Activated CD4-positive, alpha-beta T cell treated with anti-CD3 and anti-CD28 coated beads for 4 hours (primary cell): ENCODE results near the gene SLIT1.

Experiments
- DNase-seq, 2 donors: peaks; one replicate each; pipeline ENCODE4 v3.0.0-alpha.2; 2020

Gene SLIT1

DNA sequence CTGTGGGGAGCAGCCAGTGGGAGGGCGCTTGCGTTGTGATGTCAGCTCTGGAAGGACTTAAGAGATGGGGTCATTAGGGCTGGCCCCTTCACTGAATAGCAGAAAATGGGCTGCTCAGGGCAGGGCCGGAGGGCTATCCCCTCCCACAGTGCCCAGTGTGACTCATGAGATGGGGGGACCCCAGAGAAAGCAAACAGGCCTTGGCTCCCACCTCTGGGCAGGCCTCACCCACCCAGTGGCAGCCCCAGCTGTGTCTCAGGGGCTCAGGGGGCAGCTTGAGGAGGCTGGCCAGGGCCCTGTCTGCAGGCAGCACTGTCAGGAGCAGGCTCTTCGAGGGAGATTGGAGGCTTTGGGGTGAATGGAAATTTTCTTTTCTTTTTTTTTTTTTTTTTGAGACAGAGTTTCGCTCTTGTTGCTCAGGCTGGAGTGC is 168.3 kb downstream of the SLIT1 start:
- no peak for DNase-seq

DNA sequence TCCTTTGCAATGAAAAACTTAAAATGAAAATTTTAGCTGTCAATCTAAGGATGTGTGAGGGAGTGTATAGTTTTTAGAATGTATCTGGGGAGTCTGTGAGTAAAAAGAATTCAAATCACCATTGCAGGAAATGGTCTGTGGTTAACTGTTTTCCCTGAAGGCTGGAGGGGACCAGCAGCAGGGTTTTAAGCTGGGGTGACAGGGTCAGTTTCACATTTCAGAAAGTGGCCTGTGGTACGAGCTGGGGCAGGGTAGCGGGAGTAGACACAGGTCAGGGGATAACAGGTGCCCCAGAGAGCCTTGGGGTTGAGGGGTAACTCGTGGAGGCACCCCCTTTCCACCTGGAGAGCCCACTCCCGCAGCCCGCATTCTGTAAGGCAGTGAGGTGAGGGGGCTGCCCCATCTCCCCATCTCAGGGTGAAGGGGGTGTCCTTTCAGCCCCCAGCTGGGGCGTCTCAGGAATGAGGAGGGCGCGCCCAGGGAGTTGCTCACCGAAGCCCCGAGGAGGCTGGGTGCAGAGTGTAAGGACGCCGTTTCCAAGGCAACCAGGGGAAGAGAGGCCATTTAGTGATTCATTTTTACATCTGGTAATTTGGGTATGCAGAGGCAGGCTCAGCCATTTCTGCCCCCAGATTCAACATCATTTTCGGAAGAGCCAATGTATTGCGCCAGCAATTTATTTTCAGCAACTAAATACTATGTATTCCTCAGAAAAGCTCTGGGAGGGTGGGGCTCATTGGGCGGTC is 168.9 kb downstream of the SLIT1 start:
- DNase-seq = no peak

DNA sequence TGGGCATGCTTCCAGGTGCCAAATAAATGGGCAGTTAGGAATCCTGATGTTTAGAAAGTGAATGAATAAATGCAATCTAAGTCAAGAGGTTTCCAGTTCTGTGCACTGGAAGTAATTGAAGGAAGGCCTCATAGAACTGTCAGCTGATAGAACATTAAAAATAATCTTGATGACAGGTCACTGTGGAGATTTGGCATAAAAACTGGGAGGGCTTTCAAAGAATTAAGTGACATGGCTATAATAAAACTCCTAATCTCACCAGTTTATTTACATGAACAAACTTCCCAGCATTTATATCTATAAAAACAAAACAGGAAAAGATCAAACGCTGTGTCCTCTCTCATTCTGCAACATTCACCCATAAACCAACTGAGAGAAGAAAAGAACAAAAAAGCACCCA is 170.5 kb downstream of the SLIT1 start:
- no peak for DNase-seq

DNA sequence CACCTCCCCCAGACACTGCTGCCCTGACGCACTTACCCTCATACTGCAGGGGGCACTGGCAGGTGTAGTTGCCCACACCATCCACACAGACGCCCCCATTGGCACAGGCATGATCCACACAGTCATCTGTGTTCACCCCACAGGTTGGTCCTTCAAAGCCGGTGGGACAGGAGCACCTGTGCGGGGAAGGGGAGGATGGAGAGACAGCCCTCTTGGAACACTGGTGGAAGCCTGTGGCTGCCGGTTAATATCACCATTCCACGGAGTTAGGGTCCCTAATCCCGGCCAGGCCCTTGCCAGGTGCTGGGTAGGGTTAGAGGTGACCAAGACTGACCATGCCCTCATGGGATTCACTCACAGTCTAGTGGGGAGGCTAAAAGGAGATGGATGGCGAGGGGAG is 171.8 kb downstream of the SLIT1 start:
- DNase-seq = no peak

DNA sequence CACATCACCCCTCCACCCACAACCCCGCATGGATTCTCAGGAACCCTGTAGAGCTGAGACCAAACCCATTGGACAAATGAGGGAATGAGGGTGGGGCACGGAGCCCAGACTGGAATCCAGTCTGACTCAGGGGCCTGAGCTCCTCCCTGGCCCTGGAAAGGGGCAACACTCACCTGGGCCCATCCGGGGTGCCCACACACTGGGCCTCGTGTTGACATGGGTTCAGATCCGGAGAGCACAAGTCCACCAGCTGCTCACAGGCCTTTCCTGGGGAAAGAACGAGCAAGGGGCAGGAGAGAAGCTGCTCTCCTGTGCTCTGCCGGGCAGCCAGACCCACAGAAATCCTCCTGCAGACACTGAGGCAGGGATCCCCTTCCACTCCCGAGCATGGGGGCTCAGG is 172.2 kb downstream of the SLIT1 start:
- DNase-seq = no peak

- DNase-seq = no peak
These were observed 173.3 kb downstream of the SLIT1 start for GRCh38 chr10:97012470-97012869.

DNA sequence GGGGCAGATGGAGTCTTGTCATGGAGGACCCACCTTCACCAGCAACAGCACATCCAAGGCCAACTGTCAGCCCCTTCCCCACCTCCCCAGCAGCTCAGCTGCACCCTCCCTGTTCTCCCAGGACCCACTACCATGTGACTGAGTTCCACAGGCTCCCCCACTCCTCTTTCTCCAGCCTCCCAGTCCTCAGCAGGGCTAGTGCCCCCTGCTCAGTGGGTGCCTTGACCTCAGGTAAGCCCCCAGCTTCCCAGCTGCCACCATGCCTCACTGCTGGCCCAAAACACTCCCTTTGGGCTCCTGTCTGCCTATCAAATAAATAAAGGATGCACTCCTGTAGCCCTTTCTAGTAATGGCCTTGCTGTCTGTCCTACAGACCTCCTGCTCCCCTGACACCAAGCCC is 174.4 kb downstream of the SLIT1 start:
- DNase-seq = no peak

DNA sequence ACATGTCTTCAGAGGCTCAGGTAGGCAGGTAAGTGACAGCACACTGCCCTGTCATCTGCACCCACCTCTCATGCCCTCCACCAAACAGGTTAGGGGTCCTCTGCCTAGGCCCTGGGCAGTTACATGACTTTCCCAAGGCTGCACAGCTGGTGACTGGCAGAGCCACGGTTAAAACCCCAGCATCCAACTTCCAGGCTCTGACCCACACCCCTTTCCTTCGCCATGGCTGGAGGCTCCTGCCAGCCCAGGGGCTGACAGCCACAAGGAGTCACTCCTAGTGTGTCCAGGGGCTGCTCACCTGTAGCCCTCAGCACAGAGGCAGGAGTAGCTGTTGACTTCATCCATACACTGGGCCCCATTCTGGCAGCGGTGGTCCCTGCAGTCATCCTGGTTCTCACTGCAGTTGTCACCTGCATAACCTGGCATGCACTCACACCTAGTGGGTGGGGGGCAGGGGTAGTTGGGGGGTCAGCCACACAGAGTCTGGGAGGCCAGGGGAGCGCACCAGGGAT is 175.0 kb downstream of the SLIT1 start:
- no peak for DNase-seq

GRCh38 chr10:97007417-97007816 is 178.3 kb downstream of the SLIT1 start:
- DNase-seq = no peak

- no peak for DNase-seq
These were observed 179.4 kb downstream of the SLIT1 start for GRCh38 chr10:97006364-97006763.

DNA sequence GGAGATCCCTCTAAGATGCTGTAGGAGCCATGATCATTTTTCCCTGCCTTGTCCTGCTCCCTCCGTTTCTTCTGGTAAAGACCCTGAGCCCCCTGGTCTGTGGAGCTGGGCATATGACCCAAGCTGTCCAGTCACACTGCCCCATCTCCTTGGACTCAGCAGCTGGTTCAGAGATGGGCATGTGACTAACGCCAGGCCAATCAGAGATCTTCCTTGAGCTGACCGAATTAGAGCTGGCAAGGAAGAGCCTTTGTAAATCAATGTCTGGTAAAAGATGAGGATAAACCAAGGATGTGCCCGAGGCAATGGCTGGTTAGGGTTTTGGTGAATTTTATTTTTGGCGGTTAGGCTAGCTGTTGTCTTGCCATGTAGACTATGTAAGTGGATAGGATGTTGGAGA is 180.4 kb downstream of the SLIT1 start:
- DNase-seq = no peak

DNA sequence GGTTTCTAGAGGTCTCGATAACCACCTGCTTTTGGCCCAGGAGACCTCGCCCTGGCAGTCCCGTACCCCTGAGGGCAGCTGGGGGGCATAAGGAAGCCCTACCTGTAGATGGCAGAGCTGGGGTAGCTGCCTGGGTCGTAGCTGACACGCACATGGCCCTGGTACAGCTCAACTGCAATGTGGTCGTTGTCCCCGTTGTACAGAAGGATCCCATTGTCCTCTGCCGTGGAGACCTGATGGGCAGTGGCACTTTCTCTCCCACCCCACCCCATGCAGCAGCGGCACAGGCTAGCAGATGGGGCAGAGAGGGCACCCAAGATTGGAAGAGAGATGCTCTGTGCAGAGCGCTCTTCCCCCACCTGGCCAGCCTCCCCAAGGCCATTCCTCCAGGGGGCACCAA is 181.2 kb downstream of the SLIT1 start:
- DNase-seq = no peak

DNA sequence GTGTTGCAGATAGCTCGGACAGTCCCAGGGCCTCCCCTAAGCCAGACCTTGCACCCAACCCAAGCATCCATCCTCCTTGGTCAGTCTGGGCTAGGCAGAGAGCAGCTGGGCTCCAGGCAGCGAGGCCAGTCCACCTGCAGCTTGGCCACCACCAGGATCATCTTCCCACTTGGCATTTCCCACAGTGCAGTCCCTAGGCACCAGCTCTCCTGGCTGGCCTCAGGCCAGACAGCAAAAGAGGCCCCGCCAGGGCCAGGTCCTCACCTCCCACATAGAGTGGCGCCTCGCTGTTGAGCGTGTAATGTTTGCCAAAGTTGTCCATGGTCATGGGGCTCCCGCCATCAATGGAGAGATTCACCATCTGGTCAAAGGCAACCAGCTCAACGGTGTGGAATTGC is 182.0 kb downstream of the SLIT1 start:
- no peak for DNase-seq

DNA sequence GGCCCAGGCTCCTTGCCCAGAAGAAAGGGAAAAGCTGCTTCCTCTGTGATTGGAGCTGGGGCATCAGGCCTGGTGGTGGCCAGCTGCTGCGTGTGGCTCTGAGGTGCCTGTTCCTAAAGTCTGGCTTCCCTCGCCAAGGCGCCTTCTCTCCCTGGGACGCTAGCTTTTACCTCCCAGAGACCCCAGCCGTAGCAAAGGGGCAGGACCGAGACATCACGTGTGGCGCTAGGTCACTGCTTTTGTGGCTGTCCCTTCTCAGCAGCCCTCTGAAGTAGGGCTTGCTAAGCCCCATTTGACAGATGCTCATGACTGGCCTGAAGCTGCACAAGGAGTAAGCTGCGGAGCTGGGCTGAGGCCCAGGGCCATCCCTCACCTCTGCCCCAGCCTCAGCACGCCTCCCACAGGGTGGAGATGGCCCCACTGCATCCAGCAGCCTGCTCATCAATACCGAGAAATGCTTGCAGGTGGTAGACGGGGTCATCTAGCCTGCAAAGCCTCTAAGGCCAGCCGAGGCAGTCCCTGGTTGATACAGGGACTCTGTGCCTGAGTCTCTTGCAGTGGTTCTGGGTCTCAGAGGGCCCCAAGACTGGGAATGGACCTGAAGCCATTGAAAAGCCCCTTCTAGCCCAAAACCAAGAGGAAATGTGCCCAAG is 182.5 kb downstream of the SLIT1 start:
- DNase-seq = no peak

- DNase-seq = no peak
These were observed 183.1 kb downstream of the SLIT1 start for GRCh38 chr10:97002670-97003069.

- no peak for DNase-seq
These were observed 184.4 kb downstream of the SLIT1 start for GRCh38 chr10:97001183-97001991.

DNA sequence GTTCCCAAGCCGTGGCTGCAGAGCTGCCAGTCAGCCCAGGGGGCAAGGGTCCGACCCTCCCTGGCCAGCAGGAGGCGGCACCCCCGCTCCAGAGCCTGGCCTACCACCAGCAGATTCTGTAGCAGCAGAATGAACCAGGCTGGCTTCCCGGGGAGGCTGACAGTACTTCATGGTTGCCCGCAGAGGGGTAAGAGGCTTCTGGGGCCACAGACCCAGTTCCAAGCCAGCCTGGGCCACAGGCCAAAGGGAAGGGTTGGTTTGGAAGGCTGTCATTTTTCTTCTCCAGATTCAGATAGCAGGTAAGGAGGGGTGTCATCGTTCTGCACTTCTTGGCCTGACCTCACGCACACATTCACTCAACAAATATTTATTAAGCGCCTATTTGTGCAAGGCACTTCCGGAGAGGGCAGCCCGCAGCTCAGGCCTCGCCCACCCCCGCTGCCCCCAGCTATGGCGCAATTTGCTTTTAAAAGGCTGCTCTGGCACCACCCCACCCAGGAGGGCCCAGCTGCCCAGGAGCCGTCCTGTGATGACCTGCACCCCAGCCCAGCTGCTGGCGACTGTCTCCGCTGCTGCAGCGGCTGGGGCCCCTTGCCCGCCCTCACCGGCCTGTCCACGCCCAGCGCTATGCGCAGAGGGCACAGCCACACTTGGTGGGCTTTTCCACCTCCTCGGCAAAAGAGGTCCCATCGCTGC is 185.1 kb downstream of the SLIT1 start:
- DNase-seq = no peak

DNA sequence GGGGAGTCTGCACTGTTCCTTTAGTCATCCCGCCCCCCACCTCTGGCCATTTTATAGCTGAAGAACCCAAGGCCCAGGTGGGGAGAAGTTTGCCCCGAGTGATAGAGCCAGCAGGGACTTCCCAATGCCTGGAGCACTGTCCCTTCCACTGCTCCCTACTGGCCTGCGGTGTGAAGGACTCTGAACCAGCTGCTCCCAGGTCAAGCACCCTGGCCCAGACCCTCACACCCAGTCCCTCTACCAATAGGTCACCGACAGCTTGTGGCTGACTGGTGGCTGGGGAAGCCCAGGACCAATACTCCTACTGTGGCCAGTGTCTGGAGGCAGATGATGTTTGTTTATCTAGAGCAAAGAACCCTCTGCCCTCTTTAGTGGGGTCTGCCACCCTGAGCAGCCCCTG is 185.8 kb downstream of the SLIT1 start:
- DNase-seq = no peak

DNA sequence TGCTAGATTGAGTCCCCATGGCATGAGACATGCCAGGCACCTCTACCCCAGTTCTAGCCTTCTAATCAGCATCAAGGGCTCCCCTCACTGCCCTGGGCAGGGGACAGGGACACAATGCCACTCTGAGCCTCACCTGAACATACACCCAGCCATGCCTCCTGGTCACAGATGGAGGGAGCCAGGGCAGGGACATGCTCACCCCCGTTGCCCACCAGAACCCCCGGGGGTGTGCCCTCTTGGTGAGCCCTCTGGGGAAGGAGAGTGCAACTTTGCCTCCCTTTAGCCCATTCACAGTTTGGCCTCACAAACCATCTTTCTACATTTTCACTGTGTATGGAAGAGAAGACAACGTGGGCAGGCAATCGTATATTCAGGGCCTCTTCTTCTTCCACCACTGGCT is 186.4 kb downstream of the SLIT1 start:
- DNase-seq = no peak

DNA sequence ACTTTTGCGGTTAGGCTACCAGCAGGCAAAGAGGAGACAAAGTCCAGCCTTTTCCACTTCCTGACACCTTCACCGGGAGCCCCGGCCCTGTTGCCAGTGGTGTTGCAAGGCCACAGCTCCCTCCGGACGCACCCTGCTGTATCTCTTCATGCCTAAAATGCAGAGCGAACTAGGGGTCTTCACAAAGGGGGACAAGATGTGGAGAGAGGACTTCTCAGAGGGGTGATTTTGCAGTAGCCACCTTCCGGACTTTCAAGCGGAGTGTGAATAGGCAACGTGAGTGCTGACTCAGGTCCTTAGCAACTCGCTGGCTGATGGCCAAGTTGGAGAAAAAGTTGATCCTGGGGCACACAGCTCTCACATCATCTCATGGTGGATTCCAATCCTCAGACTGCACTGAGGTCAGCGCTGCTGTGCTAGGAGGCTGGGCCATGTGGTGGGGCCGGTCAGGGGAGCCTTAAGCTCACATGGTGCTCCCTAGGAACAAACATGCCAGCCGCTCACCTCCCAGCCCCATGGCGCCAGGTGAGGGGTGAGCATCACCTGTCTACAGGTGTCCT is 187.3 kb downstream of the SLIT1 start:
- no peak for DNase-seq

DNA sequence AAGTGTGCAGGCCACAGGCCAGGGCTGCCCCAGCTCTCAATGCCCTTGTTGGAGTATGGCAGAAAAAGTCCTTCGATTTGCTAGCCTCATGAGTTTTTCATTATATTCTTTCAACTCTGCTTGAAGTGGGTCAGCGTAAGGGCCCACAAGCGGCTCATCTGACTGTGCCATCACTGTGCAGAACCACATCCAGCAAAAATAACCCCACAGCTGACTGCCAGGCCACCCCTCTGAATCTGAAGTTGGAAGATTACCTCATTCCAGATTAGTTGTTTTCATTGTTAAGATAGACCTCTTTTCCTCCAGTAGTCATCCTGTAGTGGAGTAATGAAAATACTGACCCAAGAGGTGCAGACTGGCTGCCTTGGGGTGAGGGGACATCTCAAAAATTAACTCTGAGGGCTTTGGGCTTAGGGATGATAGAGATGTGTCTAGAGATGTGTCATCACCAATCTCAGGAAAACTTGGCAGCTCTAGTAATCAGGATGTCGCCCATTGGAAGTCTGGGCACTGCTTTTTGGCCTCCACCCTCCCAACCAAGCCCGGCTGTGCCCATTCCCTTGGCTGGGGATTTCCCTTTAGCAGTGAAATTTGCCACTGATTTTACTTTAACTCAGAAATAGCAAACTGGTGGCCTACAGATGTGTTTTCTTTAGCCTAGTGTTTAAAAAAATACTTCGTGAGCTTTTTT is 189.3 kb downstream of the SLIT1 start:
- no peak for DNase-seq

DNA sequence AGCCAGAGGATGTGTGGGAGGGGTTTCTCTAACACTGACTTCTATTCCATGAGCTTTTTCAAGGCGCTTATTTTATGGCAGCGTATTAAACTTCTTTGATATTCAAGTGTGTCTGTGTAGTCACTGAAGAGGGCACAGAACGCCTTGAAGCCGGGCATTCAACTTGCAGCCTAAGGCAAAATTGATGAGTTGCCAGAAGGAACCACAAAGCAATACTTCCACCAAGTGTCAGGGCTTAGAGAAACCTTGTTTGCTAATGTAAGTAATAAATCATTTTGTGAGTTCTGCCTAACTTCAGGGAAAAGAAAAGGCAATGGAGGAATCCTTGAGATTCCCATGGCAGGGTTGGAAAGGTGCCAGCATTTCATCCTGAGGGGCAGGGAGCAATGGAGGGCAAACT is 189.9 kb downstream of the SLIT1 start:
- no peak for DNase-seq
